Natural killer cell treated with Interleukin-12 subunit alpha and Interleukin-12 subunit beta and Interleukin-15 and Interleukin-18, amount 100 ng/mL, for 72 hours (primary cell): Measurements from ENCODE around the gene TIAM1. TPM values are rescaled to one million over a fixed set of nuclear protein-coding genes. Genes with fewer than 3 reads are reported as not detected.
"Not testable (repeated sequence)": the region's sequence is repeated elsewhere in the genome, so short reads cannot be mapped to it uniquely, and the experiment has no call there.

Experiments
- ATAC-seq, 2 donors: fragments of 150-1000 bp; cut with Tn5 transposase in 1 of 2; sonication (Bioruptor Pico), chemical (Tn5 transposase) in 1 of 2; 2 replicates each; pipeline ENCODE4 v1.10.0; 2021
- DNase-seq: peaks from one replicate; pipeline ENCODE4 v3.0.0; 2022; ENCODE audit warnings: low spot score
- H3K27ac Mint-ChIP-seq, 2 donors: 1 replicate in 1 of 2; 2 replicates in 1 of 2; pipeline ENCODE4 v1.8.0; 2022; ENCODE audit warnings: mixed read lengths in 2 of 2, mild to moderate bottlenecking in 1 of 2, moderate library complexity in 1 of 2
- H3K27me3 Mint-ChIP-seq, 2 donors: 1 replicate in 1 of 2; 2 replicates in 1 of 2; pipeline ENCODE4 v1.8.0; 2022; ENCODE audit warnings: mixed read lengths in 2 of 2
- H3K36me3 Mint-ChIP-seq: one replicate; pipeline ENCODE4 v1.8.0; 2022; ENCODE audit warnings: mixed read lengths
- H3K4me1 Mint-ChIP-seq, 2 donors: 1 replicate in 1 of 2; 2 replicates in 1 of 2; pipeline ENCODE4 v1.8.0; 2022; ENCODE audit warnings: low read depth in 2 of 2, mixed read lengths in 2 of 2, mild to moderate bottlenecking in 1 of 2
- H3K4me3 Mint-ChIP-seq: one replicate; pipeline ENCODE4 v1.8.0; 2022; ENCODE audit warnings: mixed read lengths
- H3K9me3 Mint-ChIP-seq: 2 replicates; pipeline ENCODE4 v1.8.0; 2022; ENCODE audit warnings: mixed read lengths
- total RNA-seq, 2 donors: library from RNA; stranded (reverse); gene quantifications; one replicate each; pipeline ENCODE4 v1.2.3, GENCODE V29; 2022

Gene TIAM1
- total RNA-seq, 2 donors from 2014 or later = 57.4 to 125 TPM

DNA sequence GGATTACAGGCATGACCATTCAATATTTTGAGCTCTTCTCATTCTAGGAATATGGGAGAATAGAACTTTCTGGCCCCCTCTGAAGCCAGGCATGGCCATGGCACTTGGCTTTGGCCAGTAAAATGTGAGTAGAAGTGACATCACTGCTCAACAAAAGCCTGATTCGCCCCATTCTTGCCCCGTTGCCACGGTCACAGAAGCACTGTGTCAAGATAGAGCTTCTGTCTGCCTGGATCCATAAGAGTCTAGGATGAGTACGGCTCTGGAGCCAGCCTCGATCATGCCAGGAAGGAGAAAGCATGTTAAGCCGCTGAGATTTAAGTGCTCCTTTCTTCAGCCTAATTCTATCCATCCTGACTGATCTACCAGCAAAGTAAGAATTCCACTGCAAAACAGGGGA lies 113.1 kb downstream of the TIAM1 start:
- H3K27me3 Mint-ChIP-seq = no peaks in the 10 kb centered on the region
- peaks cover 0 to 7% of the 10 kb centered on the region in 2 donors for H3K4me1 Mint-ChIP-seq
- DNase-seq (no peak), ATAC-seq (no peak)
- no peak overlapping the region for H3K27ac Mint-ChIP-seq
- no peak overlapping the region for H3K4me3 Mint-ChIP-seq
- no peaks in the 10 kb centered on the region for H3K9me3 Mint-ChIP-seq
- H3K36me3 Mint-ChIP-seq = no peaks in the 10 kb centered on the region

DNA sequence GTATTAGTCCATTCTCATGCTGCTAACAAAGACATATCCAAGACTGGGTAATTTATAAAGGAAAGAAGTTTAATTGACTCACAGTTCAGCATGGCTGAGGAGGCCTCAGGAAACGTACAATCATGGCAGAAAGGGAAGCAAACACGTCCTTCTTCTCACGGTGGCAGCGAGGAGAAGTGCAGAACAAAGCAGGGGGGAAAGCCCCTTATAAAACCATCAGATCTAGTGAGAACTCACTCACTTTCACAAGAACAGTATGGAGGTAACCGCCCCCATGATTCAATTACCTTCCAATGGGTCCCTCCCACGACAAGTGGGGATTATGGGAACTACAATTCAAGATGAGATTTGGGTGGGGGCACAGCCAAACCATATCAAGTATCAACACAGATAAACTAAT lies 115.3 kb downstream of the TIAM1 start:
- not testable (repeated sequence) for H3K4me3 Mint-ChIP-seq, H3K9me3 Mint-ChIP-seq, DNase-seq, H3K27me3 Mint-ChIP-seq, ATAC-seq, H3K36me3 Mint-ChIP-seq, H3K27ac Mint-ChIP-seq, H3K4me1 Mint-ChIP-seq

GRCh38 chr21:31225713-31226112 lies 118.3 kb downstream of the TIAM1 start:
- Mint-ChIP-seq H3K27me3 (no peaks in the 10 kb centered on the region), H3K36me3 (peaks cover 9% of the 10 kb centered on the region), H3K9me3 (no peaks in the 10 kb centered on the region), H3K27ac (no peak overlapping the region), H3K4me1 (peaks cover 0 to 4% of the 10 kb centered on the region in 2 donors), H3K4me3 (no peak overlapping the region)
- DNase-seq (no peak), ATAC-seq (no peak)

DNA sequence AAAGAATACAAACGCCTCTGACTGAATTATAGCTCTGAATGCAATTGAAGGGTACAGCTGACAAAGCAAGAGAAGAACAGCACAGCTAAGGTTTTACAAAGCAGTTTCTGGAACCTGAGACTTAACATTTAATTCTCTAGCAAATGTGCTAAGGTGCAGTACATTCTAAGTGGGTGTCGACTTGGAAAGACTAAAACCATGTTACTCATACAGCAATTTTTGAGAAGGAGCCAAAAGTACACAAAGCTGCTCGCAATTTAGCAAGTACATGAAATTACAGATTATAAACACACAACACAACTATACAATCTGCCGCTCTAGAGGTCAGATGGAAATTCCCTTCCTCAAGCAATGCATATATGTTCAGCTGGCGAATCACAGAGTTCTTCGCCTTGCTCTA lies 121.9 kb downstream of the TIAM1 start:
- no peaks in the 10 kb centered on the region for H3K9me3 Mint-ChIP-seq

DNA sequence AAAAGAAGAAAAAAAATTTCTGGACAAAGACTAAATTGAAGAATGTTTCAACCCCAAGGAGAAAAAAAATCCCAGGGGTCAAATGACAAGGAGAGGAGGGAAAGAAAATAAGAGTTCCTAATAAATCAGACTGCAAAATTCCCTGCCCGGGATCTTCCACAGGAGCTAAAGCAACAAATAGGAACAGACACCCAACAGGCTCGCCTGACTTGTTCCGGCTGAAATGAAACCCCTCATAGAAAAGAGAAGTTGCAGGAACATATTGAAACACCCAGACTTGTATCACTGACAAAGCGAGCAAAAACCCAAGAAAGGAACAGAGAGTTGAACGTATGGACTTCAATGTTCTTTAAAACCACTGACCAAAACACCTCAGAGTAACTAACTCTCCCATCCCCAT lies 123.0 kb downstream of the TIAM1 start:
- peaks cover 0 to 2% of the 10 kb centered on the region in 2 donors for H3K4me1 Mint-ChIP-seq
- peaks cover 9% of the 10 kb centered on the region for H3K36me3 Mint-ChIP-seq
- H3K4me3 Mint-ChIP-seq = no peak overlapping the region
- no peak overlapping the region for H3K27ac Mint-ChIP-seq
- no peak for DNase-seq
- ATAC-seq = no peak
- no peaks in the 10 kb centered on the region for H3K27me3 Mint-ChIP-seq
- no peaks in the 10 kb centered on the region for H3K9me3 Mint-ChIP-seq

More for the DNA sequence above, 121.9 kb downstream of the TIAM1 start:
- no peak for DNase-seq
- H3K4me1 Mint-ChIP-seq = peaks cover 0 to 2% of the 10 kb centered on the region in 2 donors
- no peak overlapping the region for H3K4me3 Mint-ChIP-seq
- H3K27me3 Mint-ChIP-seq = no peaks in the 10 kb centered on the region
- no peak for ATAC-seq
- no peak overlapping the region for H3K27ac Mint-ChIP-seq
- peaks cover 9% of the 10 kb centered on the region for H3K36me3 Mint-ChIP-seq

DNA sequence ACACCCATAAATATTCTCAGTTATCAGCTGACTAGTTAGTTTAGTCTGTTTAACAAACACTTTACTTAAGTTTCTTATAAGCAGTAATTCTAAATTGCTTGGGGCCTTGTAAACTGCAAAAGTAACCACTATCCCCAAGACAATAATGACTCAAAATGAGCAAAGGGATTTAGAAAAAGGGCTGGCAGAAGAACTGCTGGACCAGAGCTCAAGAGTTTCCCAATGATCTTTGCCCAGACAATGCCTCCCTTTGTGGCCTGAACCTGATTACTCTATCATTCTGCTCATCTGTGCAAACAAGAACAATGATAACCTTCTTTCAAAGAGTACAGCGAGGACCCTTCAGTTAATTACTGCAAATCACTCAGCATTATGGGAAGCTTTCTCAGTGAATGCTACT lies 123.5 kb downstream of the TIAM1 start:
- no peak overlapping the region for H3K4me3 Mint-ChIP-seq
- ATAC-seq (no peak), DNase-seq (no peak)
- H3K9me3 Mint-ChIP-seq = no peaks in the 10 kb centered on the region
- H3K27ac Mint-ChIP-seq = no peak overlapping the region
- H3K36me3 Mint-ChIP-seq = peaks cover 9% of the 10 kb centered on the region
- H3K27me3 Mint-ChIP-seq = no peaks in the 10 kb centered on the region
- H3K4me1 Mint-ChIP-seq = peaks cover 0 to 2% of the 10 kb centered on the region in 2 donors

GRCh38 chr21:31218830-31219608 lies 125.0 kb downstream of the TIAM1 start:
- H3K4me3 Mint-ChIP-seq = no peak overlapping the region
- no peaks in the 10 kb centered on the region for H3K9me3 Mint-ChIP-seq
- ATAC-seq (no peak), DNase-seq (no peak)
- peaks cover 5% of the 10 kb centered on the region for H3K36me3 Mint-ChIP-seq
- H3K27me3 Mint-ChIP-seq = no peaks in the 10 kb centered on the region
- H3K27ac Mint-ChIP-seq = no peak overlapping the region
- H3K4me1 Mint-ChIP-seq = peaks cover 0 to 2% of the 10 kb centered on the region in 2 donors

GRCh38 chr21:31216206-31216605 lies 127.9 kb downstream of the TIAM1 start:
- H3K27me3 Mint-ChIP-seq = no peaks in the 10 kb centered on the region
- H3K36me3 Mint-ChIP-seq = no peaks in the 10 kb centered on the region
- H3K9me3 Mint-ChIP-seq = no peaks in the 10 kb centered on the region
- no peak overlapping the region for H3K27ac Mint-ChIP-seq
- no peak for DNase-seq
- no peak overlapping the region for H3K4me3 Mint-ChIP-seq
- H3K4me1 Mint-ChIP-seq = peaks cover 0 to 2% of the 10 kb centered on the region in 2 donors
- ATAC-seq = no peak

DNA sequence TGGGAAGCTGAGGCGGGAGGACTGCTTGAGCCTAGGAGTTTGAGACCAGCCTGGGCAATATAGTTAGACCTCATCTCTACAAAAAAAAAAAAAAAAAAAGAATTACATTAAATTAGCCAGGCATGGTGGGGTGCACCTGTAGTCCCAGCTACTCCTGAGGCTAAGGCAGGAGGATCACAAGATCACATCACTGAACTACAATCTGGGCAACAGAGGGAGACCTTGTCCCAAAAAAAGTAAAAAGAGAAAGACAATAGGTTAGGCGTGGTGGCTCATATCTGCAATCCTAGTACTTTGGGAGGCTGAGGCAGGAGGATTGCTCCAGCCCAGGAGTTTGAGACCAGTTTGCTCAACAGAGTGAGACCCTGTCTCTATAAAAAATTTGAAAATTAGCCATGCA lies 130.3 kb downstream of the TIAM1 start:
- no peaks in the 10 kb centered on the region for H3K36me3 Mint-ChIP-seq
- DNase-seq = no peak
- no peaks in the 10 kb centered on the region for H3K9me3 Mint-ChIP-seq
- ATAC-seq = no peak
- no peak overlapping the region for H3K4me3 Mint-ChIP-seq
- H3K27ac Mint-ChIP-seq = no peak overlapping the region
- H3K4me1 Mint-ChIP-seq = no peaks in the 10 kb centered on the region
- H3K27me3 Mint-ChIP-seq = no peaks in the 10 kb centered on the region

GRCh38 chr21:31211836-31212235 lies 132.2 kb downstream of the TIAM1 start:
- ATAC-seq (no peak), DNase-seq (no peak)
- H3K4me3 Mint-ChIP-seq = no peak overlapping the region
- no peaks in the 10 kb centered on the region for H3K9me3 Mint-ChIP-seq
- H3K4me1 Mint-ChIP-seq = peaks cover 0 to 6% of the 10 kb centered on the region in 2 donors
- no peaks in the 10 kb centered on the region for H3K36me3 Mint-ChIP-seq
- H3K27ac Mint-ChIP-seq = no peak overlapping the region
- no peaks in the 10 kb centered on the region for H3K27me3 Mint-ChIP-seq

DNA sequence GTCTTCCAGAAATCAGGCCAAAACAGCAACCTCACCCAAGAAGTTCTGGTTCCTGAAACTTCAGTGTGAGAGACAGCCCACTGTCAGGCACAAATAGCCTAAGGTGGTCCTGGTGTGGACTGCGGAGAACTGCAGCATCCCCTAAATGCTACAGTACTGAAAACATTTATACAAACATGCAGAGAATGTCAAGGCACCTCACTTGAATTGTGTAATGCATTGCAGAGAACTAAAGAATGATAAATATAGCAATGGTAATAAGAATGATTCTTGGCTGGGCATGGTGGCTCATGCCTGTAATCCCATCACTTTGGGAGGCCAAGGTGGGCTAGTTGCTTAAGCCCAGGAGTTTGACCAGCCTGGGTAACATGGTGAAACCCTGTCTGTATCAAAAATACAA lies 138.6 kb downstream of the TIAM1 start:
- Mint-ChIP-seq H3K4me3 (no peak overlapping the region), H3K27me3 (no peaks in the 10 kb centered on the region), H3K27ac (no peak overlapping the region), H3K9me3 (no peaks in the 10 kb centered on the region), H3K4me1 (peaks cover 0 to 8% of the 10 kb centered on the region in 2 donors), H3K36me3 (no peaks in the 10 kb centered on the region)
- no peak for ATAC-seq
- DNase-seq = no peak

- no peaks in the 10 kb centered on the region for H3K27me3 Mint-ChIP-seq
- H3K9me3 Mint-ChIP-seq = no peaks in the 10 kb centered on the region
- no peak overlapping the region for H3K4me3 Mint-ChIP-seq
- H3K27ac Mint-ChIP-seq = no peak overlapping the region
- no peaks in the 10 kb centered on the region for H3K36me3 Mint-ChIP-seq
- ATAC-seq (no peak), DNase-seq (no peak)
- H3K4me1 Mint-ChIP-seq = peaks cover 0 to 8% of the 10 kb centered on the region in 2 donors
These were observed 139.3 kb downstream of the TIAM1 start for GRCh38 chr21:31204801-31205200.

DNA sequence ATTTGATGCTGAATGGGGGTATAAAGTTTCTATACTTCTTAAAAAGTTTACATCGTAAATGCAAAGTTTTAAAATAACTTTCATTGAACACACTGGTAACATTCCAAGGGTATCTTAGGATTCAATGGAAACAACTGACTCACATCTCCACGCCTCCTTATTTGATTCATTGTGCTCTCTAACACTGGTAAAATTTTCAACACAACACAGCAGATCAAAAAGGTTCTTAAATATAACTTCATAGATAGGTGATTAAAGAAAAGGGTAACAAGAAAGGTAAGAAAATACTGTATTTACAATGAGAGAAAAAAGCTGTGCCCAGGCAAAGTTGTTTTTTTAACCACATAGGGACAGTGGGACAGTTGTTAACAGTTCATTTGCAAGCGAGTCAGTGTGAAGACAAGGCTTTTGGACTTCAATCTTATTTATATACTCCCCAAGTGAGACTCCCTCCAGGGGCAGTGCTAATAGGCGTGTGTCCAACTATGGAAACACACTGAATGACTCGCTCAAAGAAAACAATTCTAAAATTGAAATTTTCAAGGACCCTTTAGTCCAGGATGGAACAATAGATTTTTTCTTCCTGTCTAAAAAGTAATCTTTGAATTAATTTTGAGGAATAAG lies 140.5 kb downstream of the TIAM1 start:
- ATAC-seq (no peak), DNase-seq (no peak)
- peaks cover 3 to 8% of the 10 kb centered on the region in 2 donors for H3K4me1 Mint-ChIP-seq
- no peaks in the 10 kb centered on the region for H3K27me3 Mint-ChIP-seq
- no peaks in the 10 kb centered on the region for H3K36me3 Mint-ChIP-seq
- H3K9me3 Mint-ChIP-seq = no peaks in the 10 kb centered on the region
- no peak overlapping the region for H3K27ac Mint-ChIP-seq
- H3K4me3 Mint-ChIP-seq = no peak overlapping the region

DNA sequence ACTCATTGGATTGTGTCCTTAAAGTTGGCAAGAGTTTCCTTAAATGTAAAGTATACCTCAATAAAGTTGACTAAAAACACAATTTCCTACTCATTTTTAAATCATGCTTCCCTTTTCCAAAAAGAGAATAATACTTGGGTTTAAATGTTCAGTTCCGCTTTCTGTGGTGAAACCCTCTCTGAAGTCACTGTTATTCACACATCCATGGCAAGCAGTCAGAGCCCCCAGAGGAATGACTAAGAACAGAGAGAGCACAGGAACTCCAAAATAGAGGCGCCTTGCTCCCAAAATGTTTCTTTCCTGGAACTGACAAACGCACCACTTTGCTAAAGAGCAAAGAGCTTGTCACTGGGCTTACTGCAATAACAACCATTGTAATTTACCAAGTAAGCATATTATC lies 142.5 kb downstream of the TIAM1 start:
- Mint-ChIP-seq H3K4me3 (no peak overlapping the region), H3K4me1 (peaks cover 0 to 7% of the 10 kb centered on the region in 2 donors), H3K36me3 (no peaks in the 10 kb centered on the region), H3K9me3 (no peaks in the 10 kb centered on the region), H3K27ac (no peak overlapping the region), H3K27me3 (no peaks in the 10 kb centered on the region)
- DNase-seq (no peak), ATAC-seq (no peak)
